Activated T-cell treated with anti-CD3 and anti-CD28 coated beads, Interleukin-2, amount 50 U/mL, for 48 hours (primary cell): Measurements from ENCODE around the gene MMEL1.

Experiments used
- DNase-seq, 2 experiments: peaks; one replicate each; pipeline ENCODE4 v3.0.0-alpha.2; 2020

MMEL1 gene

GRCh38 chr1:2542246-2542915 is 90.4 kb downstream of the MMEL1 start:
- DNase-seq = no peak

- no peak for DNase-seq
Observed at GRCh38 chr1:2541619-2542245, 91.1 kb downstream of the MMEL1 start.

GRCh38 chr1:2540816-2541492 is 91.9 kb downstream of the MMEL1 start:
- no peak for DNase-seq
